Gastrocnemius medialis (tissue), 4 donors: ENCODE data around the gene VTI1A. TPM values are rescaled to one million over a fixed set of nuclear protein-coding genes. Genes with fewer than 3 reads are reported as not detected.

Experiments
- ATAC-seq, 2 donors: fragments of 150-250 bp; one replicate each; pipeline ENCODE4 v1.9.1; 2016
- DNase-seq, 2 donors: peaks; one replicate each; pipeline ENCODE4 v3.0.0-alpha.2; 2019
- H3K27ac ChIP-seq, 4 donors: fragments of 200-600 bp; sonication (generic); 1 replicate in 1 of 4; 2 replicates in 3 of 4; pipeline ENCODE4 v1.5.1; 2016 to 2018; ENCODE audit warnings: mild to moderate bottlenecking in 2 of 4, moderate library complexity in 1 of 4
- H3K27me3 ChIP-seq, 3 donors: fragments of 200-600 bp; sonication (generic) in 2 of 3; 1 replicate in 1 of 3; 2 replicates in 2 of 3; pipeline versions ENCODE4 v1.5.1 to v1.6.0; 2016 to 2019; ENCODE audit warnings: mild to moderate bottlenecking in 1 of 3, moderate library complexity in 1 of 3
- H3K36me3 ChIP-seq, 2 donors: fragments of 200-600 bp; sonication (generic) in 1 of 2; one replicate each; pipeline ENCODE4 v1.5.1; 2017 to 2018
- H3K4me1 ChIP-seq, 2 donors: fragments of 200-600 bp; sonication (generic) in 1 of 2; one replicate each; pipeline ENCODE4 v1.5.1; 2016 to 2017; ENCODE audit warnings: mild to moderate bottlenecking in 2 of 2
- H3K4me3 ChIP-seq, 4 donors: fragments of 200-600 bp; sonication (generic) in 3 of 4; 1 replicate in 1 of 4; 2 replicates in 3 of 4; pipeline ENCODE4 v1.5.1; 2016 to 2019; ENCODE audit warnings: mild to moderate bottlenecking in 2 of 4
- H3K9me3 ChIP-seq, 3 donors: fragments of 200-600 bp; sonication (generic) in 2 of 3; 1 replicate in 1 of 3; 2 replicates in 2 of 3; pipeline ENCODE4 v1.5.1; 2016 to 2019
- CTCF ChIP-seq, 5 experiments: fragments of 450-650 bp in 3 of 5; fragments of 200-600 bp in 2 of 5; sonication (generic) in 2 of 5; IDR thresholded peaks in 4 of 5; conservative IDR thresholded peaks in 1 of 5; 1 replicate in 4 of 5; 2 replicates in 1 of 5; pipeline ENCODE4 v1.5.1; 2016 to 2019; ENCODE audit warnings: antibody characterized with exemption in 5 of 5, mild to moderate bottlenecking in 3 of 5, moderate library complexity in 3 of 5
- POLR2A ChIP-seq, 2 donors: fragments of 450-650 bp; IDR thresholded peaks; one replicate each; pipeline ENCODE4 v1.6.1; 2017; ENCODE audit warnings: antibody characterized with exemption in 2 of 2, mild to moderate bottlenecking in 2 of 2, moderate library complexity in 2 of 2
- in situ Hi-C, 4 donors: fragments of 200-750 bp; cut with MboI; loops; one replicate each; pipeline versions ENCODE4 v1.15.0 to v1.8.0; 2017; ENCODE audit warnings: low sequenced_read_pairs in 4 of 4
- intact Hi-C: fragments of 100-400 bp; cut with DNase I; formaldehyde crosslinking; loops from one replicate; pipeline ENCODE4 v1.15.1; 2023; ENCODE audit warnings: low total_unique reads
- total RNA-seq, 4 donors: library from RNA; depleted of rRNA; stranded (reverse); fragments of >200 nt; gene quantifications; one replicate each; pipeline versions ENCODE4 v1.1.0 to v1.2.3, GENCODE V29; 2016

Gene VTI1A
- total RNA-seq, 4 donors from 2014 or later = 26.5 to 51.2 (median 30.6) TPM

- ATAC-seq (no peak), DNase-seq (no peak)
- Histone ChIP-seq H3K27me3 (no peaks in the 10 kb centered on the region), H3K4me1 (no peaks in the 10 kb centered on the region), H3K36me3 (no peaks in the 10 kb centered on the region), H3K4me3 (no peak overlapping the region), H3K9me3 (no peaks in the 10 kb centered on the region), H3K27ac (no peak overlapping the region)
- in situ Hi-C loops = loop anchor here in 2 of 4 donors (25.0 kb wide), 2 partner anchors 583 to 833 kb away; no protein-coding TSS in a partner anchor
- TF ChIP-seq CTCF (IDR thresholded peaks at IDR 0.05 in 4 of 5, conservative IDR thresholded peaks at IDR 0.05 in 1 of 5) (no peak), POLR2A (IDR thresholded peaks at IDR 0.05) (no peak)
- intact Hi-C loops = no loop called here
These were observed 107.2 kb downstream of the VTI1A start for GRCh38 chr10:112554263-112554662.

DNA sequence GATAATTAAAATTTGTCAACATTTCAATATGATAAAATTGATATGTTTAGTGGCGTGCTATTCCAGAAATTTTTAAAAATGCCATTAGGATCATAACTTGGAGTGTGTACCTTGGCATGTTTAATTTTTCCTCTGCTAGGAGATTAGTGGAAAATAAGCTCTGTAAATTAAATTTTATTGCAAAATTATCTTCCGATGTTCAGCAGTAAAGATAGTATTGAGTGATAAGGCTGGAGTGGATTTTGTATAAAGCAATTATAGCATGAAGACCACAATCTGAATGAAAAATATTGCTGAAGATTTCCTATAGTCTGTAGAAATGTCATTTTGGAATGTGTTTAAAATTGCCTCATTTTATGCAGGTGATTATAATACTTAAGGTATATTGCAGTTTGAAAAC, 110.2 kb downstream of the VTI1A start:
- Histone ChIP-seq H3K4me1 (no peaks in the 10 kb centered on the region), H3K27me3 (no peaks in the 10 kb centered on the region), H3K4me3 (no peak overlapping the region), H3K36me3 (no peaks in the 10 kb centered on the region), H3K9me3 (no peaks in the 10 kb centered on the region), H3K27ac (no peak overlapping the region)
- no peak for TF ChIP-seq POLR2A (IDR thresholded peaks at IDR 0.05)
- TF ChIP-seq CTCF (IDR thresholded peaks at IDR 0.05 in 4 of 5, conservative IDR thresholded peaks at IDR 0.05 in 1 of 5) = no peak
- intact Hi-C loops (no loop called here), in situ Hi-C loops (loop anchor here in 2 of 4 donors (25.0 kb wide), 2 partner anchors 580 to 830 kb away; no protein-coding TSS in a partner anchor)
- DNase-seq (no peak), ATAC-seq (no peak)

DNA sequence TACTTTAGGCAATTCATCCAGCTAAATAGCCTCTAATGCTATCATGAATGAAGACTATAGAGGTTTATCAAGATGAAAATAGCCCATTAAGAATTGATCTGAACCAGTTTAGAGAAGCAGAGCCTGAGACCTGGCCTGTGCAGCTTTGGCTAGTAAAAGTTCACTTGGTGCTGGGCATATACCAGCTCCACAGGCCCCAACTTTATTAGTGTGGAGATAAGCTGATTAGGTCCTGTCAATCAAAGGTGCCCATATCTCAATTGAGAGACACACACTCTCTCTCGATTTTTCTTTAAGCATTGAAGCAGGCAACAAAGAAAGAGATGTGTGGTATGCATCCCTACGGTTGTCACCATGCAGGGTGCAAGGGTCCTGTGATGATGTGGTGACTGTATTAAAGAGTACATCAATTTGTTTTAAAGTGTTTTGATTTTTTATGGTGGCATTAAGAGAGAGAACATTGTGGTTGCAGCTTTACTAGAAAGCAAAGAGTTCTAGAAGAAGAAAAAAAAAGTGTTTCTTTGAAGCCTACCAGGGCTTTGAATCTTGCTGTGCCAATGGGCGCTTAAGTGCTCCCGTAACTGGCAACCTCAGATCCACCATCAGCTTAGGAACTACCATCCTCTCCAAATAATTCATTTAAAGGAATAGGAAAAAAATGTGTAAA, 111.6 kb downstream of the VTI1A start:
- Histone ChIP-seq H3K4me1 (no peaks in the 10 kb centered on the region), H3K9me3 (no peaks in the 10 kb centered on the region), H3K27ac (no peak overlapping the region), H3K4me3 (no peak overlapping the region), H3K36me3 (no peaks in the 10 kb centered on the region), H3K27me3 (no peaks in the 10 kb centered on the region)
- in situ Hi-C loops (loop anchor here in 2 of 4 donors (25.0 kb wide), 2 partner anchors 579 to 829 kb away; no protein-coding TSS in a partner anchor), intact Hi-C loops (no loop called here)
- DNase-seq (no peak), ATAC-seq (no peak)
- TF ChIP-seq CTCF (IDR thresholded peaks at IDR 0.05 in 4 of 5, conservative IDR thresholded peaks at IDR 0.05 in 1 of 5) (no peak), POLR2A (IDR thresholded peaks at IDR 0.05) (no peak)

DNA sequence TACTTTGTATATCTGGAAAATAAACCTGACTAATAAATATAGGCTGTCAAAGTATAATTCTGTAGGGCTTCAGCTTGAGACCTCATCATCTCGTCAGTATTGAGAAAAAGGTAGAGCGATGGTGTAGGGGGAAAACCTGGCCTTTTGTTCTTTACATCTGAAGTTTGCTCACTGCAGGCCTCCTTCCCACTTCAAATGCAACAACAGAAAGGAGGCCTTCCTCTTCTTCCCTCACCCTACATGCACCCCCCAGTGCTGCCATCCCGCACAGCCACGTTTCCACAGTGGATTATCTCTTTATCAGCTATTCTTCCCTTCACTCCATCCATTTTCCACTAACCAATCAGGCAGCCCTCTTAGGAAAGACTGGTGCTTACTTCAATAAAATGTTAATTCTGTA, 112.3 kb downstream of the VTI1A start:
- intact Hi-C loops (no loop called here), in situ Hi-C loops (loop anchor here in 2 of 4 donors (25.0 kb wide), 2 partner anchors 578 to 828 kb away; no protein-coding TSS in a partner anchor)
- no peaks in the 10 kb centered on the region for H3K4me1 ChIP-seq

More for the DNA sequence above, 112.3 kb downstream of the VTI1A start:
- TF ChIP-seq CTCF (IDR thresholded peaks at IDR 0.05 in 4 of 5, conservative IDR thresholded peaks at IDR 0.05 in 1 of 5) (no peak), POLR2A (IDR thresholded peaks at IDR 0.05) (no peak)
- no peaks in the 10 kb centered on the region for H3K36me3 ChIP-seq
- ATAC-seq (no peak), DNase-seq (no peak)
- H3K4me3 ChIP-seq = no peak overlapping the region
- no peaks in the 10 kb centered on the region for H3K27me3 ChIP-seq
- no peaks in the 10 kb centered on the region for H3K9me3 ChIP-seq
- no peak overlapping the region for H3K27ac ChIP-seq
